Stimulated activated memory B cell treated with anti-CD40 and anti-IgM and Interleukin-4, amounts not matched to agents 10 μg/mL and 1 μg/mL and 100 μg/mL, for 72 hours (primary cell): Measurements from ENCODE around the gene GOLGA6C.
"Not testable (repeated sequence)": the region's sequence is repeated elsewhere in the genome, so short reads cannot be mapped to it uniquely, and the experiment has no call there.

Source experiments
- ATAC-seq: fragments of 150-1000 bp; cut with Tn5 transposase; 2 replicates; pipeline ENCODE4 v1.10.0; 2021
- H3K27ac Mint-ChIP-seq: one replicate; pipeline ENCODE4 v1.8.0; 2022; ENCODE audit warnings: mild to moderate bottlenecking, mixed read lengths
- H3K27me3 Mint-ChIP-seq: one replicate; pipeline ENCODE4 v1.8.0; 2022; ENCODE audit warnings: mixed read lengths
- H3K36me3 Mint-ChIP-seq: one replicate; pipeline ENCODE4 v1.8.0; 2022; ENCODE audit warnings: mixed read lengths
- H3K4me1 Mint-ChIP-seq: one replicate; pipeline ENCODE4 v1.8.0; 2022; ENCODE audit warnings: mixed read lengths
- H3K4me3 Mint-ChIP-seq: one replicate; pipeline ENCODE4 v1.8.0; 2022; ENCODE audit warnings: mild to moderate bottlenecking, moderate library complexity, mixed read lengths
- H3K9me3 Mint-ChIP-seq: one replicate; pipeline ENCODE4 v1.8.0; 2022; ENCODE audit warnings: mixed read lengths

The GOLGA6C gene

GRCh38 chr15:75233504-75234190 lies 24.5 kb upstream of the GOLGA6C start:
- Mint-ChIP-seq H3K9me3 (no peaks in the 10 kb centered on the region), H3K4me3 (no peak overlapping the region), H3K36me3 (no peaks in the 10 kb centered on the region), H3K4me1 (no peaks in the 10 kb centered on the region), H3K27me3 (peaks cover 76% of the 10 kb centered on the region), H3K27ac (no peak overlapping the region)
- ATAC-seq, result no peak

GRCh38 chr15:75234191-75234810 lies 23.8 kb upstream of the GOLGA6C start:
- ATAC-seq, result no peak
- Mint-ChIP-seq H3K27ac (no peak overlapping the region), H3K4me1 (no peaks in the 10 kb centered on the region), H3K36me3 (no peaks in the 10 kb centered on the region), H3K4me3 (no peak overlapping the region), H3K27me3 (peaks cover 79% of the 10 kb centered on the region), H3K9me3 (no peaks in the 10 kb centered on the region)

GRCh38 chr15:75235051-75235673 lies 23.0 kb upstream of the GOLGA6C start:
- no peak overlapping the region for H3K4me3 Mint-ChIP-seq
- no peaks in the 10 kb centered on the region for H3K9me3 Mint-ChIP-seq
- peaks cover 78% of the 10 kb centered on the region for H3K27me3 Mint-ChIP-seq
- H3K4me1 Mint-ChIP-seq, result no peaks in the 10 kb centered on the region
- no peaks in the 10 kb centered on the region for H3K36me3 Mint-ChIP-seq
- ATAC-seq, result no peak
- H3K27ac Mint-ChIP-seq, result no peak overlapping the region

GRCh38 chr15:75235760-75236729 lies 22.1 kb upstream of the GOLGA6C start:
- H3K9me3 Mint-ChIP-seq, result no peaks in the 10 kb centered on the region
- ATAC-seq, result no peak
- H3K4me1 Mint-ChIP-seq, result no peaks in the 10 kb centered on the region
- peaks cover 74% of the 10 kb centered on the region for H3K27me3 Mint-ChIP-seq
- no peaks in the 10 kb centered on the region for H3K36me3 Mint-ChIP-seq
- H3K4me3 Mint-ChIP-seq, result no peak overlapping the region
- no peak overlapping the region for H3K27ac Mint-ChIP-seq

- Mint-ChIP-seq H3K9me3 (no peaks in the 10 kb centered on the region), H3K27ac (no peak overlapping the region), H3K36me3 (no peaks in the 10 kb centered on the region), H3K4me3 (no peak overlapping the region), H3K27me3 (peaks cover 70% of the 10 kb centered on the region), H3K4me1 (no peaks in the 10 kb centered on the region)
- no peak for ATAC-seq
Observed at GRCh38 chr15:75237316-75237982, 20.7 kb upstream of the GOLGA6C start.

- no peak for ATAC-seq
- H3K9me3 Mint-ChIP-seq, result no peaks in the 10 kb centered on the region
- H3K4me1 Mint-ChIP-seq, result no peaks in the 10 kb centered on the region
- H3K27me3 Mint-ChIP-seq, result peaks cover 64% of the 10 kb centered on the region
- no peak overlapping the region for H3K27ac Mint-ChIP-seq
- H3K4me3 Mint-ChIP-seq, result no peak overlapping the region
- no peaks in the 10 kb centered on the region for H3K36me3 Mint-ChIP-seq
Observed at GRCh38 chr15:75238150-75238549, 20.0 kb upstream of the GOLGA6C start.

GRCh38 chr15:75245741-75246140 lies 12.4 kb upstream of the GOLGA6C start:
- H3K4me1 Mint-ChIP-seq, H3K27ac Mint-ChIP-seq, H3K36me3 Mint-ChIP-seq, H3K9me3 Mint-ChIP-seq, H3K4me3 Mint-ChIP-seq, ATAC-seq: not testable (repeated sequence)
- H3K27me3 Mint-ChIP-seq, result peaks cover 44% of the 10 kb centered on the region

- H3K4me1 Mint-ChIP-seq, ATAC-seq, H3K9me3 Mint-ChIP-seq, H3K36me3 Mint-ChIP-seq, H3K4me3 Mint-ChIP-seq, H3K27ac Mint-ChIP-seq: not testable (repeated sequence)
- H3K27me3 Mint-ChIP-seq, result peaks cover 50% of the 10 kb centered on the region
Observed at GRCh38 chr15:75248991-75249390, 9.1 kb upstream of the GOLGA6C start.

GRCh38 chr15:75249726-75250125 lies 8.4 kb upstream of the GOLGA6C start:
- H3K4me1 Mint-ChIP-seq, result no peaks in the 10 kb centered on the region
- H3K36me3 Mint-ChIP-seq, result no peaks in the 10 kb centered on the region
- no peak overlapping the region for H3K27ac Mint-ChIP-seq
- no peaks in the 10 kb centered on the region for H3K9me3 Mint-ChIP-seq
- H3K4me3 Mint-ChIP-seq, result no peak overlapping the region
- H3K27me3 Mint-ChIP-seq, result peaks cover 49% of the 10 kb centered on the region
- no peak for ATAC-seq

- H3K4me1 Mint-ChIP-seq, H3K27ac Mint-ChIP-seq, H3K9me3 Mint-ChIP-seq, ATAC-seq, H3K4me3 Mint-ChIP-seq, H3K36me3 Mint-ChIP-seq: not testable (repeated sequence)
- H3K27me3 Mint-ChIP-seq, result peaks cover 33% of the 10 kb centered on the region
Observed at GRCh38 chr15:75251343-75251742, 6.8 kb upstream of the GOLGA6C start.

- H3K4me1 Mint-ChIP-seq, H3K4me3 Mint-ChIP-seq, ATAC-seq, H3K27ac Mint-ChIP-seq, H3K36me3 Mint-ChIP-seq, H3K9me3 Mint-ChIP-seq: not testable (repeated sequence)
- peaks cover 32% of the 10 kb centered on the region for H3K27me3 Mint-ChIP-seq
Observed at GRCh38 chr15:75252285-75252684, 5.8 kb upstream of the GOLGA6C start.

- not testable (repeated sequence) for H3K4me3 Mint-ChIP-seq, H3K4me1 Mint-ChIP-seq, H3K9me3 Mint-ChIP-seq, H3K27me3 Mint-ChIP-seq, ATAC-seq, H3K36me3 Mint-ChIP-seq, H3K27ac Mint-ChIP-seq
Observed at GRCh38 chr15:75258620-75259343, 648 bp downstream of the GOLGA6C start.

- not testable (repeated sequence) for H3K27me3 Mint-ChIP-seq, H3K36me3 Mint-ChIP-seq, H3K9me3 Mint-ChIP-seq, H3K27ac Mint-ChIP-seq, H3K4me1 Mint-ChIP-seq, H3K4me3 Mint-ChIP-seq, ATAC-seq
Observed at GRCh38 chr15:75259873-75260272, 1.7 kb downstream of the GOLGA6C start.

- not testable (repeated sequence) for H3K36me3 Mint-ChIP-seq, H3K4me1 Mint-ChIP-seq, H3K27ac Mint-ChIP-seq, ATAC-seq, H3K4me3 Mint-ChIP-seq, H3K9me3 Mint-ChIP-seq
- H3K27me3 Mint-ChIP-seq, result peaks cover 15% of the 10 kb centered on the region
Observed at GRCh38 chr15:75273751-75274359, 15.7 kb downstream of the GOLGA6C start.
